NCI-H510A treated with DMSO at 0.1 percent for 48 hours (cell line): ENCODE measurements around the gene MICU1.
"Not testable (repeated sequence)": the region's sequence is repeated elsewhere in the genome, so short reads cannot be mapped to it uniquely, and the experiment has no call there.

Source experiments
- DNase-seq: peaks from one replicate; lab custom pipeline; 2025; lab: John Stamatoyannopoulos, UW

The MICU1 gene

DNA sequence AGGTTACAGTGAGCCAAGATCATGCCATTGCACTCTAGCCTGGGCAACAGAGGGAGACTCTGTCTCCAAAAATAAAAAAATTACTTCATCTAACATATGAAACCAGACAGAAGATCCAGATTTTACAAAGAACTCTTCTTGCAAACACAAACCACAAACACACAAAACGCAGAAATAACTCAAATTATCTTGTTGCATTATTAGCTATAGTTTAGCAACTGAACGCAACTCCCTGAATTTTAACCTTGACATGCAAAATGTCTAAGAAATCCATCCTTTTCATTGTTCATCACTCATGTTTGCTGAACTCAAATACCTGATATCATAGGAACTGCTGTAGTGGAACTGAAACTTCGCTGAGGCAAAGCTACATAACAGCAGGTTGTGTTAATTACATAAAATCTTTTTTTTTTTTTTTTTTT is 64.1 kb downstream of the MICU1 start:
- DNase-seq, result no peak

DNA sequence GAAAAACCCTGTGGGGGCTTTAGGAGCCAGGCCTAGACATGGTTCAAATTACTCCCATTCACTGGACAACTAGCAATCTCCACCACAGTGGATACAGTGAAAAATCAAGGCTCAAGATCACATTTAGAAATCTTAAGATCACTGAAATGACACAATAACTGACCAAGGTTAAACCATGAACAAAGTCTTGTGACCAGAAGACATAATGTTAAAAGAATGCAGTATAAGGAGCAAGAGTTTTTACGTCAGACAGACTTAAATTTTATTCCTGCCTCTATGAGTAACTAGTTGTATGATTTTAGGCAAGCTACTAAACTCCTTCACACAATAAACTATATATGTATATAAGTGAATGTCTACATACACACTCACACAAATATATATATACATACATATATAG is 68.5 kb downstream of the MICU1 start:
- no peak for DNase-seq

GRCh38 chr10:72552857-72553256 is 73.0 kb downstream of the MICU1 start:
- DNase-seq, result no peak

DNA sequence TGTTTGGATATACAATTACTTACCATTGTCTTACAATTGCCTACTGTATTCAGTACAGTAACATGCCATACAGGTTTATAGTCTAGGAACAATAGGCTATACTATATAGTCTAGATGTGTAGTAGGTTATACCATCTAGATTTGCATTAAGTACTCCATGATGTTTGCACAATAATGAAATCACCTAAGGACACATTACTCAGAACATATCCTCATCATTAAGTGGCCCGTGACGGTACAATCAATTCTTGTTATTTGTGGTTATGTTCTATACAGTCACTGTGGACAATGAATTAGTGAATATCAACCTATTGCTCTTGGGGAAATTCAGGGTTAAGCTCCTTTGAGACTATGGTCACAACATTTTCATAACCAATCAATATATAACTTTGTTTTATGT is 75.6 kb downstream of the MICU1 start:
- DNase-seq, result no peak

DNA sequence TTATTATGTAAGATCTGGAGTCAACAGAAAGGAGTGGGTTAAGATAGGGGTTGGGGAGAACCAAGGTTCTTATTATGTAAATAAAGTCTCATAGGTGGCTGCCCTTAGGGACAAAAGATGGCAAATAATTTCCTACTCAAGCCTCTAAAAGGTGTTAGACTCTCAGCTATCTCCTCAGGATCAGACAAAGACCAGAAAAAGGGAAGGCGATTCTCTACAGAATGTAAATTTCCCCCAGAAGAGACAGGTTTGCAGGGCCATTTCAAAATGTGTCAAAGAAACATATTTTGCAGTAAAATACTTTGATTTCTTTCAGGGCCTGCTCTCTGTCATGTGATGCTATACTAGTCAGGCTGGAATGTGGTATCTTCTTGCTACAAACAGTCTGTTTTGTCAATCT is 80.3 kb downstream of the MICU1 start:
- DNase-seq, result no peak

GRCh38 chr10:72543855-72544254 is 82.0 kb downstream of the MICU1 start:
- not testable (repeated sequence) for DNase-seq

GRCh38 chr10:72542396-72542815 is 83.5 kb downstream of the MICU1 start:
- no peak for DNase-seq

- no peak for DNase-seq
These were observed 84.5 kb downstream of the MICU1 start for GRCh38 chr10:72541337-72541736.

GRCh38 chr10:72540193-72540807 is 85.6 kb downstream of the MICU1 start:
- no peak for DNase-seq

DNA sequence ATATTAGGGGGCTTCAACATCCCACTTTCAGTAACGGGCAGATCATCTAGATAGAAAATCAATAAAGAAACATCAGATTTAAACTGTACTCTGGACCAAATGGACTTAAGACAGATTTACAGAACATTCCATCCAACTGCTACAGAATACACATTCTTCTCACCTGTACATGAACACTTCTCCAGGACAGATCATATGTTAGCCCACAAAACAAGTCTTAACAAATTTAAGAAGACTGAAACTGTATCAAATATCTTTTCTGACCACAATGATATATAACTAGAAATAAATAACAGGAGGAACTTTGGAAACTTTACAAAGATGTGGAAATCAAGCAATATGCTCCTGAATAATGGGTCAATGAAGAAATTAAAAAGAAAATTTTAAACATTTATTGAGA is 86.7 kb downstream of the MICU1 start:
- DNase-seq, result no peak

DNA sequence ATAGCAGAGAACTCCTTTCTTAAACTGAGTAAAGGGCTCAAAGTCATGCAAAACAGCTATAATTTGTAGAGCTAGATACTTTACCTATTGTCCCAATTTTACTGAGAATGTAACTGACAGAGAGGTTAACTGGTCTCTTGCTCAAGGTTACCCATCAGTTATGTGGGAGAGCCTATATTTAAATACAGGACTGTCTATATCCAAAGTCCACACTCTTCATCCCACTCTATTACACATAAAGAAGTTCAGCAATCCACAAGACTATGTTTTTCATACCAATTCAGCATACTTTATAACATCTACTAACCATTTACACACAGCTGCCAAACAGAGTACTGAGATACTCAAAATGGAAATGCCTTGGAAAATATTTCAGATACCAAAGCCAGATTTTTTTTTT is 100.2 kb downstream of the MICU1 start:
- DNase-seq, result no peak

- DNase-seq, result no peak
These were observed 100.6 kb downstream of the MICU1 start for GRCh38 chr10:72525277-72525676.

- no peak for DNase-seq
These were observed 101.4 kb downstream of the MICU1 start for GRCh38 chr10:72524489-72524888.

DNA sequence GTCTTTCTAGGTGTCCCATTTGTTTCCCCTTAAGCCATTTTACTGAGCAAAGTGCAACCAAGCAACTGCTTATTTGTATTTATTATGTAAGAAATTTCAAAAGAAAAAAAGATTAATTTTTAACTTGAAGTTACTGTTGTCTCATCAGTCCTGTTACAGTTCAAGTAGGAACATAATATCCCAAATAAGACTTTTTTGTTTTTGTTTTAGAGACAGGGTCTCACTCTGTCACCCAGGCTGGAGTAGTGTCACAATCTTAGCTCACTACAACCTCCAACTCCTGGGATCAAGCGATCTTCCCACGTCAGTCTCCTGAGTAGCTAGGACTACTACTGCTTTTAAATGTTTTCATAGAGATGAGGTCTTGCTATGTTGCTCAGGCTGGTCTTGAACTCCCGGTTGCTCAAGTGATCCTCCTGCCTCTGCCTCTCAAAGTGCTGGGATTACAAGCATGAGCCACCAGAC is 101.9 kb downstream of the MICU1 start:
- no peak for DNase-seq

DNA sequence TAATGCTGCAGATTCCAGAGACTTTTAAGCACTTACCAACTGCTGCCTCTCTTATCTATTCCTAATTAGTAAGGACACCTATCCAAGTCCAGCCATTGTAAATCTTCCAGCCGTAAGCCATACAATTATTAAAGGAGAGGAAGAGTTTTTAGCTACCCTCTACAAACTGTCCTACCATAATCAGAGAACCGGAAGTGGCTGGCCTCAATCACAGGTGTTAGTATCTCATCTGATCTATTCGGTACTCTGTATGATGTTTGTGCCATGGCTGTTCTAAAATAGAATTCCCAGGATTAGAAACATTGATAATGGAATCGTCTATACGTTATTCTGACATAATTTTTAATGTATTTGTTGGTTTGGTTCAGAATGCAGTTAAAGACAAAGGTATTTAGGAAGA is 102.8 kb downstream of the MICU1 start:
- no peak for DNase-seq

GRCh38 chr10:72517244-72517643 is 108.6 kb downstream of the MICU1 start:
- no peak for DNase-seq

- no peak for DNase-seq
These were observed 110.4 kb downstream of the MICU1 start for GRCh38 chr10:72515455-72515854.

GRCh38 chr10:72513910-72514309 is 112.0 kb downstream of the MICU1 start:
- DNase-seq, result no peak

GRCh38 chr10:72511459-72511858 is 114.4 kb downstream of the MICU1 start:
- DNase-seq, result no peak

- DNase-seq, result no peak
These were observed 115.9 kb downstream of the MICU1 start for GRCh38 chr10:72509941-72510340.

- DNase-seq, result no peak
These were observed 116.6 kb downstream of the MICU1 start for GRCh38 chr10:72509206-72509799.

GRCh38 chr10:72508033-72508432 is 117.8 kb downstream of the MICU1 start:
- DNase-seq, result no peak

- no peak for DNase-seq
These were observed 119.4 kb downstream of the MICU1 start for GRCh38 chr10:72506474-72506873.

DNA sequence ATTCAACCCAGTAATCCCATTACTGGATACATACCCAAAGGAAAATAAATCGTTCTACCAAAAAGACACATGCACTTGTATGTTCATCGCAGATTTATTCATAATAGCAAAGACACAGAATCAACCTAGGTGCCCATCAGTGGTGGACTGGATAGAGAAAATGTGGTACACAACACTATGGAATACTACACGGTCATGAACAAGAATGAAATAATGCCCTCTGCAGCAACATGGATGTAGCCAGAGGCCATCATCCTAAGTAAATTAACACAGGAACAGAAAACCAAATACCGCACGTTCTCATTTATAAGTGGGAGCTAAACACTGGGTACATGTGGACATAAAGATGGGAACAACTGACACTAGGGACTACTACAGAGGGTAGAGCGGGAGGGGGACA is 120.4 kb downstream of the MICU1 start:
- DNase-seq, result no peak
